GM21515 (cell line): ENCODE data around the gene SLC11A1.
A peak's percentile ranks its signal among the peaks of the same experiment; 100 is the strongest.

Experiments used
- ATAC-seq: cut with Tn5 transposase; IDR thresholded peaks from one replicate; pipeline ENCODE4 v1.9.1; 2021; ENCODE audit not compliant: unreplicated experiment

The SLC11A1 gene

DNA sequence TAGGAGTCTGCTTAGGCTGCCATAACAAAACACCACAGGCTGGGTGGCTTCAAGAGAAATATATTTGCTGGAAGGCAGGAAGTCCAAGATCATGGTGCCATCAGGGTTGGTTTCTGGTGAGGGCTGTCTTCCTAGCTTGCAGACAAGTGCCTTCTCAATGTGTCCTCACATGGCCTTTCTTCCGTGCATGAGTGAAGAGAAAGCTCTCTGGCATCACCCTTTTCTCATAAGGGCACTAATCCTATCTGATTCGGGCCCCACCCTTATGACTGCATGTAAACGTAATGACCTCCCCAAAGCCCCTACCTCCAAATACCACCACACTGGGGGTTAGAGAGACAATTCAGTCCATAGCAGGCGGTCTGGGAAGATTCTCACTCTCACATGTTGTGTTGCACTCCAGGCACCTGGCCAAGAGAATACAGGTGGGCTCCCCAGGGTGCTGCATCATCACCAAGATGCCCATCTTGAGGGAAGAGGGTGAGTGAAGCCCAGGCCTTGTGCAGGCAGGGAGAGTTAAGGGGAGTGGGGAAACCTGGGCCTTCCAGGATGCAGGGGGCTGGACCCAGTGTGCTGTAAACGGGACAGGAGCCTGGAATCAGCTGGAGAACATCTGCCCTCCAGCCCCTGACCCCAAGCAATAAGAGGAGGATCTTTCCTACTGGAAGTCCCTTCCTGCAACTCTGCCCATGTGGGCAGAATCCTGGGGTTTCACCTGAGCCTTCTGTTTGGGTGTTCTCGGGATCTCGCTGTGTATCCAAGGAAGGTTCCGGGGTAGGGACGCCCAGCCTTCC is 15.3 kb upstream of the SLC11A1 start:
- ATAC-seq, result no peak

DNA sequence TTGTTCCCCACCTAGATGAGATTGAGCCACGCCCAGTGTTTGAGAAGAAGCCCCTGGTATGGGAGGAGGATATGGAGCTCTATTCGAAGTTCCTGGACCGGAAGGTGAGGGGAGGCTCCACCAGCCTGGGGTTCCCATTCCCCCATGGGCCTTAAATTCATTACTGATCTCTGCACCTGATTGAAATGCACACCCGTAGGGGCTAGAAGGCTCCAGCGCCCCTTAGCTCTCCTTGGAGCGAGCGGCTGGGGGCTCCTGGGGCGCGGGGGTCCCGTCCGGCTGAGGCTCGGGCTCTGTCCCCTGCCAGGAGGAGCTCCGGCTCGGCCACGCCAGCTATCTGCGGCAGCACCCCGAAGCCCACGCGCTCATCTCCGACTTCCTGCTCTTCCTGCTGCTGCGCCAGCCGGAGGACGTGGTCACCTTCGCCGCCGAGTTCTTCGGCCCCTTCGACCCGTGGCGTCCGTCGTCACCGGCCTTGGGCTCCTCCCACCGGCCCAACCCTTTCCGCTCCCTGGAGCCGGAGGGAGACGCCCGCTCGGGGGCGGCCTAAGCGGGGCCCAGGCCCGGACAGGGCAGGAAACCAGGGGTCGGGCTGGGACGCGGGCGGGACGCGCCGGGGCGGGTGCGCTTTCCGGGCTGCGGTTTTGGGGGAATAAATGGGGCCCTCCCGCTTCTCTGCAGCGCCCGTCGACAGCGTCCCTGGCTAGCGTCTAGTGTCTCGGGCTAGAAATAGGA is 14.5 kb upstream of the SLC11A1 start:
- ATAC-seq, result peak; percentile 96

DNA sequence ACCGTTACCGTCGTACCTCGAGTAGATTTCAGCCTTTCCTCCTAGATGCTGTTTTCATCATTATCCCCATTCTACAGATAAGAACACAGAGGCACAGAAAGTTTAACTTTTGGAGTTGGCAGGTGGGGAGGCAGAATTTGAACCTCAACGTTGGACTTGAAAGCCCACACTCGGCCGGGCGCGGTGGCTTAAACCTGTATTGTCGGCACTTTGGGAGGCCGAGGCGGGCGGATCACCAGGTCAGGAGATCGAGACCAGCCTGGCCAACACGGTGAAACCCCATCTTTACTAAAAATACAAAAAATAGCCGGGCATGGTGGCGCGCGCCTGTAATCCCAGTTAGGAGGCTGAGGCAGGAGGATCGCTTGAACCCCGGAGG is 13.9 kb upstream of the SLC11A1 start:
- ATAC-seq, result no peak

DNA sequence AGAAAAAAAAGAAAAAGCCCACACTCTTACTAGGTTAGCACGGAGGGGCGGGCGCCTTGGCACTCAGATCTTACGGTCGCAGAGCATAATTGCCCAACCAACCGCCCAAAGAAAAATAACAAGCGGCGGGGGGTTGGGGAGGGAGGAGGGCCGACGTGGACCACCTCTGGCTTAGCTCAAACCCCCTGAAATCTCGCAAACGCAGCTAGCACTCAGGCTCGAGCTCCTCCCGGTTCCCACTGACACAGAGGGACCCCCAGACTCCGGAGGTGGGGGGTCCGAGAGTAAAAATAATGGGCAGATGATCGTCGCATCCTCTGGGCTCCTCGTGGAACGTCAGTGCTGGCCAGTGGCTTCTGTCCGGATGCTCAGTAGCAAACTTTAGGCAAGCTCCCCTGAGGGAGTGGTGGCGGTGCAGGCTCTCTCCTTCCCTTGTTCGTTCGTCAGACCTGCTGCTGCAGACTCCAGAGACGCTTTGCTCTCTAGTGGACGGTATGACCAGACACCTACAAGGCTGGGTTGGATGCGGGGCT is 13.4 kb upstream of the SLC11A1 start:
- no peak for ATAC-seq

DNA sequence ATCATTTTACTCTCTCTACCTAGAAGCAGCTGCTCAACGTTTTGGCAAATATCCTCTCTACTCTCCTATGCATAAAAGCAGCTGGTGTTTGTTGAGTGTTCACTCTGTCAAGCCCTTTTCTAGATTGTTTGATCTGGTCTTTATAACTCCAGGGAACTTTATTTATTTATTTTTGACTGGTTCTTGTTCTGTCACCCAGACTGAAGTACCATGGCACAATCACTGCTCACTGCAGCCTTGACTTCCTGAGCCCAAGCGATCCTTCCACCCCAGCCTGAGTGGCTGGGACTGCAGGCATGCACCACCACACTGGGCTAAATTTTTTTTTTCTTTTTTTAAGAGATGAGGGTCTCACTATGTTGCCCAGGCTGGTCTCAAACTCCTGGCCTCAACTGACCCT is 12.7 kb upstream of the SLC11A1 start:
- ATAC-seq, result no peak

DNA sequence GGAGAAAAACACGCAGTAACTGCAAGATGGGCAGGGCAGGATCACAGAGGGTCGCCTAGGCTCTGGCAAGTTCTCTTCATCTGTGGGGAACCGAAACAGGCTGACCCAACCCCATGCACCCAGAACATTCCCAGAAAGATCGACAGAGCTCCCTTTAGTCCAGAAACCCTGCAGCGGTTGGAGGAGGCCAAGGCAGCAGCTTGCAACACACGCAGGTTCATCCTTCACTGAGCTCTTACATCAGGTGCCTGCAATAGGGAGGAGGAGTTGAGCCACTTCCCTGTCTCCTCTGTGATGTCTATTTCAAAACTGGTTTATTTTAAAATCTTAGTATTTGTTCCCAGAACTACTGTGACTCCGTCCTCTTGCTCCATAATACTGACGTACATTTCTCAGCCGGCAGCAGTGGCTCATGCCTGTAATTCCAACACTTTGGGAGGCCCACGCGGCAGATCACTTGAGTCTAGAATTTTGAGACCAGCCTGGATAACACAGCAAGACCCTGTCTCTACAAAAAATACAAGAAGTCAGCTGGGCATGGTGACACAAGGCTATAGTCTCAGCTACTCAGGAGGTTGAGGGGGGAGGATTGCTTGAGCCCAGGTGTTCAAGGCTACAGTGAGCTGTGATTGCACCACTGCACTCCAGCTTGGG is 11.5 kb upstream of the SLC11A1 start:
- no peak for ATAC-seq

DNA sequence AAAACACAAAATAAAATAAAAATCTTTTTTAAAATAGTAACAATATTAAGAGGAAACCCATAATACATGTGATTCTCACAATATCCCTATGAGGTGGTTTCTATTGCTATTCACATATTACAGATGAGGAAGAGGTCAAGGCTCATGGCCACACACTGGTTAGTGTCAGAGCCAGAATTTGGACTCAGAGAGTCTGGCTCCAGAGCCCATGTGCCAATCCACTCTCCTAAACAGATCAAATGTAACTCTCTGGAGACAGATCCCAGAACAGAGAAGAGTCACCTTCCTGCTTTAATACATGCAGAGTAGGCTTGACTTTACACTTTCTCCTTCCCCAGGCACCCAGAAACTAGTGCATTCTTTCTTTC is 10.1 kb upstream of the SLC11A1 start:
- no peak for ATAC-seq

DNA sequence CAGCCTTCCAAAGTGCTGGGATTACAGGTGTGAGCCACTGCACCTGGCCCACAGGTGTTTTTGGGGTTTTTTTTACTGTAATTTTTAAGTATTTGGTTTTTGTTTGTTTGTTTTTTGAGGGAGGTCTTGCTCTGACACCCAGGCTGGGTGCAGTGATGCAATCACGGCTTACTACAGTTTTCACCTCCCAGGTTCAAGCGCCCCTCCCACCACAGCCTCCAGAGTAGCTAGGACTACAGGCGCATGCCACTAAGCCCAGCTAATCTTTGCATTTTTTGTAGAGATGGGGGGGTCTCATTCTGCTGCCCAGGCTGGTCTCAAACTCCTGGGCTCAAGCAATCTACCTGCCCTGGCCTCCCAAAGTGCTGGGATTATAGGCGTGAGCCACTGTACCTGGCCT is 7.3 kb upstream of the SLC11A1 start:
- no peak for ATAC-seq

DNA sequence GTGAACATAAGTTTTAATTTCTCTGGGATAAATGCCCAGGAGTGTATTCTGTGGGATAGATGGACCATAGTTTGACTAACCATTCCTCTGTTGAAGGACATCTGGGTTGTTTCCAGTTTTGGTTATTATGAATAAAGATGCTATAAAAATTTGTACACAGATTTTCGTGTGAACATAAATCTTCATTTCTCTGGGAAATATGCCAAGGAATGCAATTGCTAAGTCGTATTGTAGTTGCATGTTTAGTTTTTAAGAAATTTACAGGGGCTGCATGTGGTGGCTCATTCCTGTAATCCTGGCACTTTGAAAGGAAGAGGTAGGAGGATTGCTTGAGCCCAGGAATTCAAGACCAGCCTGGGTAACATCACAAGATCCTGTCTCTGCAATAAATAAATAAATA is 6.9 kb upstream of the SLC11A1 start:
- ATAC-seq, result no peak

DNA sequence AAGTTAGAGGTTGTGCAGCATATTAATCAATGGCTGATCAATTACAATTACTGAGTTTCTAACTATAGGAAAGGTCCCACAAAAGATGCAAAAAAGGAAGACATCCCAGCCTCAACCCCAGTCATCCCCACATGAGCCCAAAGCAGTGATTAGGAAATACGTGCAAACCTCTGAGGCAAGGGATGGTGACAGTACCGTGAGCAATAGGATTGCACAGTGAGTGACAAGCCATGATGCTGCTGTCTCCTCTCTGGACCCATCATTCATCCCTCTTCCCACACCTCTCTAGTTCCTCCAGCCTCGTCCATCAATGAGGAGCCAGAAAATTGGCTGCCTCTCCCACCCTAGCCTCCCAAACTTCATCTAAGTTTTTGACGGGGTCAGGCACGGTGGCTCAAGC is 4.0 kb upstream of the SLC11A1 start:
- no peak for ATAC-seq

DNA sequence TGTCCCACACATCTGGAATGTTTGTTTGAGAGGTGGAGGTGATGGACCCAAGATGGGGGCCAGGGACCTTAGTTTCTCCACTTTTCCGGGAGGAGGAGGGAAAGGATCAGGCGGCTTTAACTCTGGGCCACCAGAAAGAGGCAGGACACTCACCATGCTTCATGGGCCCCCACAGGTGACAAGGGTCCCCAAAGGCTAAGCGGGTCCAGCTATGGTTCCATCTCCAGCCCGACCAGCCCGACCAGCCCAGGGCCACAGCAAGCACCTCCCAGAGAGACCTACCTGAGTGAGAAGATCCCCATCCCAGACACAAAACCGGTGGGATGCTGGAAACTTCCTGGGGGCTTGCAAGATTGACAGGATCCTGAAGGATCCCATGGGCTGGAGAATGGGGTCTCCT is 712 bp downstream of the SLC11A1 start:
- no peak for ATAC-seq

DNA sequence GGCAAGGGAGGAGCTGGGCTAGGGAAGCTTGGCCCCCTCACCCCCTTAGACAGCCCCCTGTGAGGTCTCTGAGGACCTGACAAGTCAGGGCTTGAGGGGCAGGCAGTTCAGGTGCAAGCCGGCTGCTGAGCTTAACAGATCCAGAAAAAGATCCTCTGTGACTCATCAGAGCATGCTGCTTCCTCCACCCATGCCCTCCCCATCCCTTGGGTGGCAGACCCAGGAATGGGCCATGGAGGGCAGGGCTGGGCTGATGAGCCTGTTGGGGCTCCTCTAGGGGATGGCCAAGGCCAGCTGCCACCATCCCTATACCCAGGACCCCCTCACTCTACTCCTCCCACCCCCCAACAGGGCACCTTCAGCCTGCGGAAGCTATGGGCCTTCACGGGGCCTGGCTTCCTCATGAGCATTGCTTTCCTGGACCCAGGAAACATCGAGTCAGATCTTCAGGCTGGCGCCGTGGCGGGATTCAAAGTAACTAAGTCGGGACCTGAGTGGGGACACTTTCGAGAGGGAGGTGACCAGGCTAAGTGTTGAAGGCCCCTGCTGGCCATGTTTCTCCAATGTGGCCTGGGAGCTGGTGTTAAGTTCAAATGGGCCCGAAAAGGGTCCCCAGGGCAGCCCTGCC is 1.9 kb downstream of the SLC11A1 start:
- ATAC-seq, result no peak

DNA sequence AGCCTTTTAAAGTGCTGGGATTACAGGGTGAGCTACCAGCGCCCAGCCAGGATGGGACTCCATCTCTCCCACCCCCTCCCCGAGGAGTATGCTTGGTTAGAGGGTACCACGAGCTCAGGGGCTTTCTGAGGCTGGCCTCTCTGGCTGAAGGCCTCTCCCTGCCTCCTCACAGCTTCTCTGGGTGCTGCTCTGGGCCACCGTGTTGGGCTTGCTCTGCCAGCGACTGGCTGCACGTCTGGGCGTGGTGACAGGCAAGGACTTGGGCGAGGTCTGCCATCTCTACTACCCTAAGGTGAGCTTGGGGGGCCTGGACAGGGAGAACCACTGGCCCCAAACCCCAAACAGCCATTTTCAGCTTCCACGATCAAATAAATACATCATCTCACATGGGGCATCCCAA is 2.9 kb downstream of the SLC11A1 start:
- ATAC-seq, result no peak

DNA sequence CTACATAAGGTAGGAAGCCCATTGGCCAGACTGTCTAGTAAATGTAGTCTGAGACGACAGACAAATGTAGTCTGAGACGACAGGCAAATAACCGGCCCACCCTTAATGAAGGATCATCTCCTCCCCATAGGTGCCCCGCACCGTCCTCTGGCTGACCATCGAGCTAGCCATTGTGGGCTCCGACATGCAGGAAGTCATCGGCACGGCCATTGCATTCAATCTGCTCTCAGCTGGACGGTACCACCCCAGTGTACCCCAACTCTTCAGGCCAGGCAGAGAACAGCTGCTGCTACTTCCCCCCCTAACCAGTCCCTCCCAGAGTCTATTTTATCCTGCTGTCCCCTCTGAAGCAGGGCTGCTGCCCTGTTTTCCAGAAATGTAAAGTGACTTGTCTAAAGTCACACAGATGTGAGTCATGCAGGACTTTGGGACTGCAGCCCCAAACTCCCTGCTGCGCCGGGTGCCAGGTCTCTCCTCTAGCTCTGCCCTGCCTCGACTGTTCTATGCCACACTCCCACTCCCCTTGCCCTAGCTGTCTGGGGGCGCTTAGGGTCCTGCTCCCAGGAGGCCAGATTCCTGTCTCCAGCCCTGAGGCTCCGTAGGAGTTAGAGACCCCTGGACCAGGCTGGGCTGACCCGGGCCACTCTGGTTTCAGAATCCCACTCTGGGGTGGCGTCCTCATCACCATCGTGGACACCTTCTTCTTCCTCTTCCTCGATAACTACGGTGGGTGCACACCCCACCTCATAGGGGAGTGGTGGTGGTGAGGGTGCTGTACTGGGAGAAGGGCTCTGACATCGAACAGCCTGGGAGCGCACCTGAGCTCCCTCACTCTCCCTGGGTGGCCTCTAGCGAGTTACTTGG is 4.7 kb downstream of the SLC11A1 start:
- ATAC-seq, result no peak

DNA sequence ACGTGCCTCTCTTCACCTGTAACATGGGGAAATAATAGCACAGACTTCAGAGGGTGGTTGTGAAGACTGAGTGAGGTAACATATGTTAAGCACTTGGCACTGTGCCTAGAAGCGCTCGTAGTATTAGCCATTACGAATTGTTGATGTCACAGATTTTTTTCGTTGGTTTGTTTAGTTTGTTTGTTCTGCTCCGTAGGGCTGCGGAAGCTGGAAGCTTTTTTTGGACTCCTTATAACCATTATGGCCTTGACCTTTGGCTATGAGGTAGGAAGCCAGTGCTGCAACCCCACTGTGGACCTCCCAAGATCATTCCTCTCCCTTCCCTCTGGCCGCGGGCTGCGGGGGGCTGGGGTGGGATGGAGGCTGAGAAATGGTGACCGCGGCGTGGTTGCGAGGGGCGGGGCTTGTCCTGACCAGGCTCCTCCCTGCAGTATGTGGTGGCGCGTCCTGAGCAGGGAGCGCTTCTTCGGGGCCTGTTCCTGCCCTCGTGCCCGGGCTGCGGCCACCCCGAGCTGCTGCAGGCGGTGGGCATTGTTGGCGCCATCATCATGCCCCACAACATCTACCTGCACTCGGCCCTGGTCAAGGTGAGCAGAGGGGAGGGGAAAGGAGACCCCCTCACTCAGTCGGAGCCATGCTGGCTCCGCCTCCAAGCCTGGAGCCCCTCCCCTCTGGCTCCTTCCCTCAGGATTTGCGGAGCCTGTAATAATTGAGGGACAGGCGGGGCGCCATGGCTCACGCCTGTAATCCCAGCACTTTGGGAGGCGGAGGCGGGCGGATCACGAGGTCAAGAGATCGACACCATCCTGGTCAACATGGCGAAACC is 5.5 kb downstream of the SLC11A1 start:
- ATAC-seq, result no peak

DNA sequence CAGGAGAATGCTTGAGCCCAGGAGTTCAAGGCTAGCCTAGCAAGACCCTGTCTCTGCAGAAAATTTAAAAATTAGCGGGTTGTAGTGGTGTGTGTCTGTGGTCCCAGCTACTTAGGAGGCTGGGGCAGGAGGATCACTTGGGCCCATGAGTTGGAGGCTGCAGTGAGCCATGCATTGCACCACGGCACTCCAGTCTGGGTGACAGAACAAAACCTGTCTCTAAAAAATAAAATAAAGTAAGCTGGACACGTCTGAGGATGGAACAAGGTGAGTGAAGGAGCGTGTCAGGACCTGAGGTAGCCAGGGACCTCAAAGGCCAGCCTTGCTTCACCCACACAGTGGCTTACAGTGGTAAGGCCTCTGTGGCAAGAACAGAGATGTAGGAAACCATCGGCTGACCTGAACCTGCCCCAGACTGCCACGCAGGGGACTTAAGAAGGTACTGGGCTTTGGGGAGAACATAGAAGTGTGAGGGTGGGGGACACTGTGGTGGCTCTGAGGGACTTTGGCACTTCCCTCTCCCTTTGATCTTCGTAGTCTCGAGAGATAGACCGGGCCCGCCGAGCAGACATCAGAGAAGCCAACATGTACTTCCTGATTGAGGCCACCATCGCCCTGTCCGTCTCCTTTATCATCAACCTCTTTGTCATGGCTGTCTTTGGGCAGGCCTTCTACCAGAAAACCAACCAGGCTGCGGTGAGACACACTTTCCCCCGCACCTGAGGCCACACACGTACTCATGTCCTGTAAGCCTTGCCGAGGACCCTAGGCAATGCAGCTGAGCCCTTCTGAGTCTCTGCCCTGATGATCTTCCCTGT is 7.5 kb downstream of the SLC11A1 start:
- ATAC-seq, result no peak

DNA sequence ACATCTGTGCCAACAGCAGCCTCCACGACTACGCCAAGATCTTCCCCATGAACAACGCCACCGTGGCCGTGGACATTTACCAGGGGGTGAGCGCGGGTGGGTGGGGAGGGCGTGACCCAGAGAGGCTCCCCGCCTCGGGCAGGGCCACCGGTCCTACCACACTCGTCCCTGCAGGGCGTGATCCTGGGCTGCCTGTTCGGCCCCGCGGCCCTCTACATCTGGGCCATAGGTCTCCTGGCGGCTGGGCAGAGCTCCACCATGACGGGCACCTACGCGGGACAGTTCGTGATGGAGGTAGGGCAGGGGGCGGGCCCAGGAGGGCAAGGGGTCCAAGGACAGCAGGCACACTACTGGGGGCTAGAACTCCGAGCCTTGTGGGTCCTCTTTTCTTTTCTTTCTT is 9.1 kb downstream of the SLC11A1 start:
- ATAC-seq, result no peak

DNA sequence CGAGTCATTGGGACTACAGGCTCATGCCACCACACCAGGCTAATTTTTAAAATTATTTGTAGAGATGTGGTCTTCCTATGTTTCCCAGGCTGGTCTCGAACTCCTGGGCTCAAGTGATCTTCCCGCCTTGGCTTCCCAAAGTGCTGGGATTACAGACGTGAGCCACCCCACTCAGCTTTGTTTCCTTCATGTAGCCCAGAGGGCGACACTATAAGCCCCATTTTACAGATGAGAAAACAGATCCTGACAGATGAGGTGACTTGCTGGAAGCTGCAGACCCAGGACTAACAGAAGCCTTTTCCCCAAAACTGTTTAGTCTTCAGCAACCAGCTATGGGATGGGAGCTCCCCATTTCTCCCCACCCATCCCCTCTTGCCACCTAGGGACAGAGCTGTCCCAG is 10.4 kb downstream of the SLC11A1 start:
- no peak for ATAC-seq
